Effector memory CD4-positive, alpha-beta T cell (primary cell): ENCODE data around the gene ENOX1.

Experiments
- DNase-seq, 3 donors: peaks; one replicate each; pipeline ENCODE4 v3.0.0-alpha.2; 2020
- H3K27ac ChIP-seq: 2 replicates; pipeline ENCODE4 v1.7.0; 2013; ENCODE audit warnings: mild to moderate bottlenecking, low read length, moderate library complexity; ENCODE audit not compliant: insufficient read depth, poor library complexity, severe bottlenecking
- H3K27me3 ChIP-seq: replicated peaks from 2 replicates; pipeline ENCODE4 v1.7.0; 2013; ENCODE audit warnings: mild to moderate bottlenecking, low read length; ENCODE audit not compliant: insufficient read depth, control insufficient read depth, poor library complexity, severe bottlenecking
- H3K36me3 ChIP-seq: 2 replicates; pipeline ENCODE4 v1.7.0; 2013; ENCODE audit warnings: mild to moderate bottlenecking, low read length, moderate library complexity; ENCODE audit not compliant: control insufficient read depth, insufficient read depth
- H3K4me1 ChIP-seq: 2 replicates; pipeline ENCODE4 v1.7.0; 2013; ENCODE audit warnings: low read length, mild to moderate bottlenecking; ENCODE audit not compliant: control insufficient read depth, insufficient read depth, poor library complexity, severe bottlenecking
- H3K4me3 ChIP-seq: 2 replicates; pipeline ENCODE4 v1.7.0; 2013; ENCODE audit warnings: low read length, low read depth, mild to moderate bottlenecking; ENCODE audit not compliant: insufficient read depth, poor library complexity, severe bottlenecking
- H3K9me3 ChIP-seq: 2 replicates; pipeline ENCODE4 v1.7.0; 2013; ENCODE audit warnings: mild to moderate bottlenecking, low read length, moderate library complexity; ENCODE audit not compliant: control insufficient read depth

The ENOX1 gene

GRCh38 chr13:43293008-43293407 is 493.8 kb downstream of the ENOX1 start:
- Histone ChIP-seq H3K27ac (no peak overlapping the region), H3K9me3 (no peaks in the 10 kb centered on the region), H3K27me3 (no peaks in the 10 kb centered on the region), H3K4me3 (no peak overlapping the region), H3K36me3 (no peaks in the 10 kb centered on the region), H3K4me1 (no peaks in the 10 kb centered on the region)
- DNase-seq = no peak

- no peaks in the 10 kb centered on the region for H3K36me3 ChIP-seq
- no peaks in the 10 kb centered on the region for H3K9me3 ChIP-seq
- H3K4me1 ChIP-seq = no peaks in the 10 kb centered on the region
- H3K4me3 ChIP-seq = no peak overlapping the region
- no peaks in the 10 kb centered on the region for H3K27me3 ChIP-seq
- no peak overlapping the region for H3K27ac ChIP-seq
- no peak for DNase-seq
Measured at GRCh38 chr13:43291287-43292060, 495.3 kb downstream of the ENOX1 start.

- no peaks in the 10 kb centered on the region for H3K36me3 ChIP-seq
- H3K4me1 ChIP-seq = no peaks in the 10 kb centered on the region
- no peak for DNase-seq
- H3K4me3 ChIP-seq = no peak overlapping the region
- no peak overlapping the region for H3K27ac ChIP-seq
- no peaks in the 10 kb centered on the region for H3K9me3 ChIP-seq
- H3K27me3 ChIP-seq = no peaks in the 10 kb centered on the region
Measured at GRCh38 chr13:43289470-43290255, 497.1 kb downstream of the ENOX1 start.

GRCh38 chr13:43286751-43287150 is 500.0 kb downstream of the ENOX1 start:
- no peaks in the 10 kb centered on the region for H3K4me1 ChIP-seq
- no peak overlapping the region for H3K4me3 ChIP-seq
- no peaks in the 10 kb centered on the region for H3K36me3 ChIP-seq
- H3K27ac ChIP-seq = no peak overlapping the region
- no peak for DNase-seq
- H3K9me3 ChIP-seq = no peaks in the 10 kb centered on the region
- no peaks in the 10 kb centered on the region for H3K27me3 ChIP-seq

- H3K4me1 ChIP-seq = no peaks in the 10 kb centered on the region
- H3K4me3 ChIP-seq = no peak overlapping the region
- H3K27me3 ChIP-seq = no peaks in the 10 kb centered on the region
- H3K27ac ChIP-seq = no peak overlapping the region
- DNase-seq = no peak
- no peaks in the 10 kb centered on the region for H3K36me3 ChIP-seq
- no peaks in the 10 kb centered on the region for H3K9me3 ChIP-seq
Measured at GRCh38 chr13:43285933-43286597, 500.7 kb downstream of the ENOX1 start.

GRCh38 chr13:43284162-43284561 is 502.6 kb downstream of the ENOX1 start:
- Histone ChIP-seq H3K4me3 (no peak overlapping the region), H3K27me3 (no peaks in the 10 kb centered on the region), H3K9me3 (no peaks in the 10 kb centered on the region), H3K36me3 (no peaks in the 10 kb centered on the region), H3K27ac (no peak overlapping the region), H3K4me1 (no peaks in the 10 kb centered on the region)
- DNase-seq = no peak

- H3K27ac ChIP-seq = no peak overlapping the region
- H3K4me1 ChIP-seq = no peaks in the 10 kb centered on the region
- H3K36me3 ChIP-seq = no peaks in the 10 kb centered on the region
- no peaks in the 10 kb centered on the region for H3K9me3 ChIP-seq
- no peak for DNase-seq
- no peaks in the 10 kb centered on the region for H3K27me3 ChIP-seq
- no peak overlapping the region for H3K4me3 ChIP-seq
Measured at GRCh38 chr13:43279696-43280095, 507.1 kb downstream of the ENOX1 start.

GRCh38 chr13:43278127-43278526 is 508.6 kb downstream of the ENOX1 start:
- no peak overlapping the region for H3K27ac ChIP-seq
- no peak for DNase-seq
- H3K36me3 ChIP-seq = no peaks in the 10 kb centered on the region
- no peak overlapping the region for H3K4me3 ChIP-seq
- no peaks in the 10 kb centered on the region for H3K27me3 ChIP-seq
- no peaks in the 10 kb centered on the region for H3K4me1 ChIP-seq
- H3K9me3 ChIP-seq = no peaks in the 10 kb centered on the region

- DNase-seq = no peak
- no peaks in the 10 kb centered on the region for H3K9me3 ChIP-seq
- no peak overlapping the region for H3K27ac ChIP-seq
- H3K27me3 ChIP-seq = no peaks in the 10 kb centered on the region
- H3K4me3 ChIP-seq = no peak overlapping the region
- no peaks in the 10 kb centered on the region for H3K36me3 ChIP-seq
- H3K4me1 ChIP-seq = no peaks in the 10 kb centered on the region
Measured at GRCh38 chr13:43277142-43277541, 509.6 kb downstream of the ENOX1 start.

- H3K4me1 ChIP-seq = no peaks in the 10 kb centered on the region
- H3K4me3 ChIP-seq = no peak overlapping the region
- H3K36me3 ChIP-seq = no peaks in the 10 kb centered on the region
- DNase-seq = no peak
- no peaks in the 10 kb centered on the region for H3K27me3 ChIP-seq
- H3K27ac ChIP-seq = no peak overlapping the region
- H3K9me3 ChIP-seq = no peaks in the 10 kb centered on the region
Measured at GRCh38 chr13:43274881-43275280, 511.9 kb downstream of the ENOX1 start.
